A673 (cell line): ENCODE data around the gene APLN. TPM values are rescaled to one million over a fixed set of nuclear protein-coding genes. Genes with fewer than 3 reads are reported as not detected.

Experiments
- BruUV-seq: library from RNA; stranded (reverse); fragments of 400-500 nt; replicated peaks from 2 replicates; lab custom pipeline; 2021; lab: Mats Ljungman, UMichigan
- CTCF ChIA-PET: fragments of 300-600 bp; sonication (Branson Sonifier 250); formaldehyde crosslinking; loops from one replicate; lab custom pipeline; 2022; ENCODE audit warnings: antibody characterized with exemption; lab: Charles Lee
- POLR2A ChIA-PET: fragments of 300-600 bp; sonication (Branson Sonifier 250); formaldehyde crosslinking; loops from one replicate; lab custom pipeline; 2022; ENCODE audit warnings: antibody characterized with exemption; ENCODE audit not compliant: low non-redundant PET; lab: Charles Lee
- DNase-seq: peaks from one replicate; pipeline ENCODE4 v3.0.0-alpha.2; 2015; ENCODE audit warnings: low spot score
- H3K27ac ChIP-seq: fragments of 200-600 bp; sonication (generic); 2 replicates; pipeline ENCODE4 v1.5.1; 2016; ENCODE audit warnings: mixed run types, low read depth, mild to moderate bottlenecking, mixed read lengths, antibody characterized with exemption, low read length; ENCODE audit not compliant: poor library complexity, severe bottlenecking
- H3K27me3 ChIP-seq: fragments of 200-600 bp; sonication (generic); replicated peaks from 2 replicates; pipeline ENCODE4 v1.6.1; 2017; ENCODE audit warnings: mixed run types, low read depth, mild to moderate bottlenecking, mixed read lengths, antibody characterized with exemption, low read length; ENCODE audit not compliant: insufficient read depth, poor library complexity
- H3K36me3 ChIP-seq: fragments of 200-600 bp; sonication (generic); 2 replicates; pipeline ENCODE4 v1.6.1; 2016; ENCODE audit warnings: mixed run types, mild to moderate bottlenecking, mixed read lengths, antibody characterized with exemption, low read length; ENCODE audit not compliant: insufficient read depth, poor library complexity, severe bottlenecking
- H3K4me1 ChIP-seq: fragments of 200-600 bp; sonication (generic); 2 replicates; pipeline ENCODE4 v1.6.1; 2017; ENCODE audit warnings: mixed run types, mild to moderate bottlenecking, mixed read lengths, antibody characterized with exemption, low read length; ENCODE audit not compliant: insufficient read depth, poor library complexity, severe bottlenecking
- H3K4me3 ChIP-seq: fragments of 200-600 bp; sonication (generic); 2 replicates; pipeline ENCODE4 v1.5.1; 2016; ENCODE audit warnings: low read depth, mixed run types, mild to moderate bottlenecking, mixed read lengths, low read length; ENCODE audit not compliant: poor library complexity, severe bottlenecking
- H3K9me3 ChIP-seq: fragments of 200-600 bp; sonication (generic); 2 replicates; pipeline ENCODE4 v1.6.1; 2016; ENCODE audit warnings: mixed run types, low read depth, mild to moderate bottlenecking, mixed read lengths, antibody characterized with exemption, low read length; ENCODE audit not compliant: poor library complexity, severe bottlenecking
- CTCF ChIP-seq: fragments of 300-800, 200-600 bp; sonication (generic); conservative IDR thresholded peaks from 2 replicates; pipeline ENCODE4 v1.5.1; 2017; ENCODE audit warnings: low read depth, mild to moderate bottlenecking, antibody characterized with exemption, low read length, moderate library complexity, mixed read lengths
- EZH2 ChIP-seq: fragments of 200-600 bp; sonication (generic); IDR thresholded peaks from 2 replicates; pipeline ENCODE4 v1.6.1; 2017; ENCODE audit warnings: borderline replicate concordance, low read depth, mild to moderate bottlenecking, mixed read lengths, antibody characterized with exemption, low read length; ENCODE audit not compliant: poor library complexity, severe bottlenecking
- intact Hi-C: fragments of 100-400 bp; cut with micrococcal nuclease; formaldehyde crosslinking; loops from one replicate; pipeline ENCODE4 v1.10.0; 2022; ENCODE audit not compliant: unreplicated experiment
- total RNA-seq: library from RNA; stranded (reverse); gene quantifications from 2 replicates; pipeline ENCODE4 v1.2.3, GENCODE V29; 2021

APLN gene
- total RNA-seq, 1 experiment from 2014 or later, result 0.34 TPM

- no TSS peak for BruUV-seq
- H3K27me3 ChIP-seq, result no peaks in the 10 kb centered on the region
- H3K27ac ChIP-seq, result no peak overlapping the region
- CTCF ChIA-PET, result no interaction called here
- TF ChIP-seq EZH2 (no peak), CTCF (no peak)
- no peaks in the 10 kb centered on the region for H3K36me3 ChIP-seq
- H3K4me3 ChIP-seq, result no peak overlapping the region
- H3K9me3 ChIP-seq, result no peaks in the 10 kb centered on the region
- DNase-seq, result no peak
- intact Hi-C loops, result no loop called here
- POLR2A ChIA-PET, result no interaction called here
- H3K4me1 ChIP-seq, result no peaks in the 10 kb centered on the region
Observed at GRCh38 chrX:129667412-129667811, 12.7 kb upstream of the APLN start.

- no TSS peak for BruUV-seq
- TF ChIP-seq EZH2 (no peak), CTCF (no peak)
- peak; percentile 46 for DNase-seq
Observed at GRCh38 chrX:129665916-129666644, 11.3 kb upstream of the APLN start.

GRCh38 chrX:129663171-129663570, 8.4 kb upstream of the APLN start:
- CTCF ChIA-PET, result no interaction called here
- BruUV-seq, result no TSS peak
- POLR2A ChIA-PET, result no interaction called here
- DNase-seq, result peak; percentile 55
- no peaks in the 10 kb centered on the region for H3K4me1 ChIP-seq
- no peaks in the 10 kb centered on the region for H3K9me3 ChIP-seq
- no peaks in the 10 kb centered on the region for H3K27me3 ChIP-seq
- no peak overlapping the region for H3K27ac ChIP-seq
- H3K4me3 ChIP-seq, result no peak overlapping the region
- TF ChIP-seq EZH2 (no peak), CTCF (no peak)
- intact Hi-C loops, result no loop called here
- no peaks in the 10 kb centered on the region for H3K36me3 ChIP-seq

More at GRCh38 chrX:129665916-129666644, 11.3 kb upstream of the APLN start:
- ChIA-PET POLR2A (no interaction called here), CTCF (no interaction called here)
- intact Hi-C loops, result no loop called here
- H3K4me3 ChIP-seq, result no peak overlapping the region
- H3K27ac ChIP-seq, result no peak overlapping the region
- H3K27me3 ChIP-seq, result no peaks in the 10 kb centered on the region
- no peaks in the 10 kb centered on the region for H3K4me1 ChIP-seq
- H3K36me3 ChIP-seq, result no peaks in the 10 kb centered on the region
- no peaks in the 10 kb centered on the region for H3K9me3 ChIP-seq
